Calu3 (cell line): ENCODE measurements around the gene ANKS1B. TPM values are rescaled to one million over a fixed set of nuclear protein-coding genes. Genes with fewer than 3 reads are reported as not detected.

Experiments used
- BruUV-seq: library from RNA; stranded (reverse); fragments of 400-500 nt; replicated peaks from 2 replicates; lab custom pipeline; 2021; lab: Mats Ljungman, UMichigan
- CTCF ChIA-PET: fragments of 300-600 bp; sonication (Branson Sonifier 250); formaldehyde crosslinking; loops from one replicate; lab custom pipeline; 2022; ENCODE audit warnings: antibody characterized with exemption; lab: Charles Lee
- DNase-seq: peaks from one replicate; pipeline ENCODE4 v3.0.0; 2022
- H3K27ac Mint-ChIP-seq: one replicate; pipeline ENCODE4 v1.8.0; 2022; ENCODE audit warnings: mixed read lengths; ENCODE audit not compliant: unreplicated experiment
- H3K27me3 Mint-ChIP-seq: one replicate; pipeline ENCODE4 v1.8.0; 2022; ENCODE audit warnings: mixed read lengths; ENCODE audit not compliant: unreplicated experiment
- H3K36me3 Mint-ChIP-seq: one replicate; pipeline ENCODE4 v1.8.0; 2022; ENCODE audit warnings: mild to moderate bottlenecking, moderate library complexity, mixed read lengths; ENCODE audit not compliant: insufficient read depth, unreplicated experiment
- H3K4me1 Mint-ChIP-seq: one replicate; pipeline ENCODE4 v1.8.0; 2022; ENCODE audit warnings: mild to moderate bottlenecking, low read depth, mixed read lengths; ENCODE audit not compliant: unreplicated experiment
- H3K4me3 Mint-ChIP-seq: one replicate; pipeline ENCODE4 v1.8.0; 2022; ENCODE audit warnings: mild to moderate bottlenecking, low read depth, moderate library complexity, mixed read lengths; ENCODE audit not compliant: unreplicated experiment
- H3K9me3 Mint-ChIP-seq: one replicate; pipeline ENCODE4 v1.8.0; 2022; ENCODE audit warnings: low read depth, mixed read lengths; ENCODE audit not compliant: unreplicated experiment
- CTCF ChIP-seq: fragments of 200-600 bp; IDR thresholded peaks from one replicate; pipeline ENCODE4 v1.8.0; 2022; ENCODE audit warnings: antibody characterized with exemption; ENCODE audit not compliant: unreplicated experiment
- intact Hi-C: fragments of 100-400 bp; cut with micrococcal nuclease; formaldehyde crosslinking; loops from one replicate; pipeline ENCODE4 v1.10.0; 2022; ENCODE audit not compliant: unreplicated experiment
- total RNA-seq: library from RNA; stranded (reverse); gene quantifications from 2 replicates; pipeline ENCODE4 v1.2.3, GENCODE V29; 2022

Gene ANKS1B
- total RNA-seq, 1 experiment from 2014 or later, result 1.7 TPM

- Mint-ChIP-seq H3K4me3 (no peak overlapping the region), H3K36me3 (no peaks in the 10 kb centered on the region), H3K27me3 (no peaks in the 10 kb centered on the region), H3K4me1 (no peaks in the 10 kb centered on the region), H3K9me3 (no peaks in the 10 kb centered on the region), H3K27ac (no peak overlapping the region)
- DNase-seq, result no peak
- no TSS peak for BruUV-seq
- no peak for TF ChIP-seq CTCF
- intact Hi-C loops, result no loop called here
- CTCF ChIA-PET, result no interaction called here
Measured at GRCh38 chr12:99783421-99783820, 201.3 kb downstream of the ANKS1B start.

- intact Hi-C loops, result no loop called here
- no TSS peak for BruUV-seq
- Mint-ChIP-seq H3K36me3 (no peaks in the 10 kb centered on the region), H3K27ac (no peak overlapping the region), H3K4me3 (no peak overlapping the region), H3K4me1 (no peaks in the 10 kb centered on the region), H3K9me3 (no peaks in the 10 kb centered on the region), H3K27me3 (no peaks in the 10 kb centered on the region)
- DNase-seq, result no peak
- TF ChIP-seq CTCF, result no peak
- CTCF ChIA-PET, result no interaction called here
Measured at GRCh38 chr12:99772274-99772673, 212.5 kb downstream of the ANKS1B start.

- no peak for TF ChIP-seq CTCF
- Mint-ChIP-seq H3K9me3 (no peaks in the 10 kb centered on the region), H3K36me3 (no peaks in the 10 kb centered on the region), H3K27ac (no peak overlapping the region), H3K4me3 (no peak overlapping the region), H3K4me1 (no peaks in the 10 kb centered on the region), H3K27me3 (no peaks in the 10 kb centered on the region)
- CTCF ChIA-PET, result no interaction called here
- intact Hi-C loops, result no loop called here
- no peak for DNase-seq
- BruUV-seq, result no TSS peak
Measured at GRCh38 chr12:99771659-99772058, 213.1 kb downstream of the ANKS1B start.

- TF ChIP-seq CTCF, result no peak
- no peak overlapping the region for H3K4me3 Mint-ChIP-seq
- CTCF ChIA-PET, result interaction anchor here (0.6 to 0.7 kb wide), 2 partner anchors 486 to 784 kb away, joined by 3 to 4 read pairs; no protein-coding TSS in a partner anchor
- intact Hi-C loops, result loop anchor here (5.0 kb wide), 1 partner anchor 112 kb away; no protein-coding TSS in a partner anchor
- H3K36me3 Mint-ChIP-seq, result no peaks in the 10 kb centered on the region
- H3K4me1 Mint-ChIP-seq, result no peaks in the 10 kb centered on the region
- H3K27me3 Mint-ChIP-seq, result peaks cover 11% of the 10 kb centered on the region
- DNase-seq, result no peak
- no peaks in the 10 kb centered on the region for H3K9me3 Mint-ChIP-seq
- no peak overlapping the region for H3K27ac Mint-ChIP-seq
- no TSS peak for BruUV-seq
Measured at GRCh38 chr12:99769396-99769980, 215.2 kb downstream of the ANKS1B start.
